Panc1 (cell line): ENCODE results near the gene MRPS34.

Source experiments
- CTCF ChIP-seq: fragments of 450-650 bp; IDR thresholded peaks from 2 replicates; pipeline ENCODE4 v1.5.1; 2017; ENCODE audit warnings: mild to moderate bottlenecking
- POLR2AphosphoS5 ChIP-seq: IDR thresholded peaks from 2 replicates; pipeline ENCODE4 v1.6.1; 2012; ENCODE audit warnings: mild to moderate bottlenecking, low read depth, low read length, moderate library complexity
- REST ChIP-seq, 2 experiments: IDR thresholded peaks; 2 replicates each; pipeline ENCODE4 v1.6.1; 2011 to 2012; ENCODE audit warnings: low read depth in 2 of 2, control low read depth in 1 of 2, low read length in 1 of 2, mild to moderate bottlenecking in 1 of 2, moderate library complexity in 1 of 2; ENCODE audit not compliant: insufficient read depth in 1 of 2
- SIN3A ChIP-seq: IDR thresholded peaks from 2 replicates; pipeline ENCODE4 v1.6.1; 2012; ENCODE audit warnings: low read depth, mild to moderate bottlenecking, low read length, moderate library complexity, borderline replicate concordance; ENCODE audit not compliant: insufficient read depth

GRCh38 chr16:1744338-1744840, 28.5 kb downstream of the MRPS34 start:
- TF ChIP-seq CTCF (no peak), SIN3A (no peak), POLR2AphosphoS5 (no peak), REST (IDR thresholded peaks at IDR 0.05; ENCODE audit: insufficient read depth in 1 of 2, low read depth in 2 of 2, low read length in 1 of 2) (no peak)
